HepG2 (cell line): ENCODE measurements around the gene MAPKAPK3. TPM values are rescaled to one million over a fixed set of nuclear protein-coding genes. Genes with fewer than 3 reads are reported as not detected.

Experiments
- CBX5 ChIP-seq: sonication (generic); formaldehyde crosslinking; IDR thresholded peaks from 2 replicates; pipeline ENCODE4 v1.4.0; 2020; ENCODE audit warnings: missing genetic modification reagents, borderline replicate concordance
- CREM ChIP-seq, 2 experiments: sonication (generic) in 1 of 2; formaldehyde crosslinking in 1 of 2; IDR thresholded peaks; 2 replicates each; pipeline versions ENCODE4 v1.4.0 to v1.6.1; 2016 to 2020; ENCODE audit warnings: antibody characterized with exemption in 1 of 2, mild to moderate bottlenecking in 1 of 2, missing genetic modification reagents in 1 of 2
- GPN1 ChIP-seq: sonication (generic); formaldehyde crosslinking; IDR thresholded peaks from 2 replicates; pipeline ENCODE4 v1.5.1; 2020; ENCODE audit warnings: missing genetic modification reagents, borderline replicate concordance
- IRF2 ChIP-seq: IDR thresholded peaks from 2 replicates; pipeline ENCODE4 v1.6.1; 2018; ENCODE audit warnings: missing genetic modification reagents, missing compliant biosample characterization
- KDM2A ChIP-seq: sonication (generic); formaldehyde crosslinking; IDR thresholded peaks from 2 replicates; pipeline ENCODE4 v1.4.0; 2020; ENCODE audit warnings: low read depth, missing genetic modification reagents, borderline replicate concordance
- MTF2 ChIP-seq: sonication (generic); formaldehyde crosslinking; IDR thresholded peaks from 2 replicates; pipeline ENCODE4 v1.5.0; 2020; ENCODE audit warnings: missing genetic modification reagents, borderline replicate concordance
- RFX3 ChIP-seq: IDR thresholded peaks from 2 replicates; pipeline ENCODE4 v1.6.1; 2016; ENCODE audit warnings: missing biosample characterization, missing genetic modification reagents
- TCF7 ChIP-seq: sonication (generic); IDR thresholded peaks from 2 replicates; pipeline ENCODE4 v1.6.1; 2016; ENCODE audit warnings: antibody characterized with exemption, low read depth
- TP53 ChIP-seq: sonication (generic); formaldehyde crosslinking; conservative IDR thresholded peaks from 2 replicates; pipeline ENCODE4 v1.4.0; 2020; ENCODE audit warnings: missing genetic modification reagents
- TSC22D2 ChIP-seq: sonication (generic); formaldehyde crosslinking; IDR thresholded peaks from 2 replicates; pipeline ENCODE4 v1.5.1; 2020; ENCODE audit warnings: missing genetic modification reagents, mild to moderate bottlenecking, borderline replicate concordance
- ZNF207 ChIP-seq: fragments of 450-650 bp; IDR thresholded peaks from 2 replicates; pipeline ENCODE4 v1.6.1; 2016; ENCODE audit warnings: antibody characterized with exemption, borderline replicate concordance
- ZNF225 ChIP-seq: sonication (generic); formaldehyde crosslinking; IDR thresholded peaks from 2 replicates; pipeline ENCODE4 v1.4.0; 2020; ENCODE audit warnings: mild to moderate bottlenecking, missing genetic modification reagents
- ZNF235 ChIP-seq: sonication (generic); formaldehyde crosslinking; IDR thresholded peaks from 2 replicates; pipeline ENCODE4 v1.8.1; 2023; ENCODE audit warnings: mild to moderate bottlenecking, missing genetic modification reagents, borderline replicate concordance
- ZNF296 ChIP-seq: sonication (generic); formaldehyde crosslinking; conservative IDR thresholded peaks from 2 replicates; pipeline ENCODE4 v1.5.0; 2020; ENCODE audit warnings: mild to moderate bottlenecking, missing genetic modification reagents
- ZNF501 ChIP-seq: sonication (generic); formaldehyde crosslinking; IDR thresholded peaks from 2 replicates; pipeline ENCODE4 v1.5.1; 2020; ENCODE audit warnings: mild to moderate bottlenecking, moderate library complexity, missing genetic modification reagents
- ZNF644 ChIP-seq: IDR thresholded peaks from 2 replicates; pipeline ENCODE4 v1.6.1; 2016; ENCODE audit warnings: low read depth
- ZNF746 ChIP-seq: sonication (generic); formaldehyde crosslinking; IDR thresholded peaks from 2 replicates; pipeline ENCODE4 v1.8.0; 2022; ENCODE audit warnings: mild to moderate bottlenecking, missing genetic modification reagents
- ZNF780A ChIP-seq: sonication (generic); formaldehyde crosslinking; IDR thresholded peaks from 2 replicates; pipeline ENCODE4 v1.8.0; 2022; ENCODE audit warnings: mild to moderate bottlenecking, missing genetic modification reagents, moderate library complexity
- polyA plus RNA-seq, 8 experiments: library from polyadenylated mRNA; depleted of rRNA in 3 of 8; stranded (reverse) in 7 of 8; unstranded in 1 of 8; fragments of >200 nt; fragmentation: Illumina TruSeq in 4 of 8; extraction: Trizol in 4 of 8; gene quantifications; 2 replicates each; pipeline versions ENCODE4 v1.2.1 to v1.2.3, GENCODE V29; 2011 to 2016; ENCODE audit warnings: low read depth in 4 of 8, missing spikeins in 1 of 8, mixed read lengths in 1 of 8; ENCODE audit not compliant: insufficient read depth in 1 of 8
- total RNA-seq, 5 experiments: library from RNA; depleted of rRNA; stranded (reverse); fragments of >200 nt; fragmentation: Illumina TruSeq; extraction: Trizol; gene quantifications; 2 replicates each; pipeline ENCODE4 v1.2.3, GENCODE V29; 2016; ENCODE audit warnings: low read depth in 1 of 5
- TF ChIP-seq, protein P1 (sequence below): sonication (generic); formaldehyde crosslinking; IDR thresholded peaks from 2 replicates; pipeline ENCODE4 v1.8.0; 2022; ENCODE audit warnings: missing genetic modification reagents, mild to moderate bottlenecking, inconsistent platforms, borderline replicate concordance
- TF ChIP-seq, protein P2 (sequence below): sonication (generic); formaldehyde crosslinking; conservative IDR thresholded peaks from 2 replicates; pipeline ENCODE4 v1.8.0; 2022; ENCODE audit warnings: low read depth, missing genetic modification reagents
- TF ChIP-seq, protein P3 (sequence below): sonication (generic); formaldehyde crosslinking; IDR thresholded peaks from 2 replicates; pipeline ENCODE4 v1.8.1; 2023; ENCODE audit warnings: mild to moderate bottlenecking, moderate library complexity, missing genetic modification reagents
- TF ChIP-seq, protein P4 (sequence below), 2 experiments: fragments of 450-650 bp in 1 of 2; sonication (generic) in 1 of 2; formaldehyde crosslinking; IDR thresholded peaks; 2 replicates each; pipeline versions ENCODE4 v1.5.0 to v1.8.0; 2020 to 2022; ENCODE audit warnings: mild to moderate bottlenecking in 1 of 2, missing genetic modification reagents in 1 of 2
- TF ChIP-seq, protein P5 (sequence below): sonication (generic); formaldehyde crosslinking; IDR thresholded peaks from 2 replicates; pipeline ENCODE4 v1.8.0; 2022; ENCODE audit warnings: mild to moderate bottlenecking, missing genetic modification reagents, moderate library complexity

Gene MAPKAPK3
- total and polyA plus RNA-seq, 2 of the 13 experiments (the other 11 are each of a cell fraction or from before 2014, with no cell fraction given) = 39.9 to 41.2 TPM

DNA sequence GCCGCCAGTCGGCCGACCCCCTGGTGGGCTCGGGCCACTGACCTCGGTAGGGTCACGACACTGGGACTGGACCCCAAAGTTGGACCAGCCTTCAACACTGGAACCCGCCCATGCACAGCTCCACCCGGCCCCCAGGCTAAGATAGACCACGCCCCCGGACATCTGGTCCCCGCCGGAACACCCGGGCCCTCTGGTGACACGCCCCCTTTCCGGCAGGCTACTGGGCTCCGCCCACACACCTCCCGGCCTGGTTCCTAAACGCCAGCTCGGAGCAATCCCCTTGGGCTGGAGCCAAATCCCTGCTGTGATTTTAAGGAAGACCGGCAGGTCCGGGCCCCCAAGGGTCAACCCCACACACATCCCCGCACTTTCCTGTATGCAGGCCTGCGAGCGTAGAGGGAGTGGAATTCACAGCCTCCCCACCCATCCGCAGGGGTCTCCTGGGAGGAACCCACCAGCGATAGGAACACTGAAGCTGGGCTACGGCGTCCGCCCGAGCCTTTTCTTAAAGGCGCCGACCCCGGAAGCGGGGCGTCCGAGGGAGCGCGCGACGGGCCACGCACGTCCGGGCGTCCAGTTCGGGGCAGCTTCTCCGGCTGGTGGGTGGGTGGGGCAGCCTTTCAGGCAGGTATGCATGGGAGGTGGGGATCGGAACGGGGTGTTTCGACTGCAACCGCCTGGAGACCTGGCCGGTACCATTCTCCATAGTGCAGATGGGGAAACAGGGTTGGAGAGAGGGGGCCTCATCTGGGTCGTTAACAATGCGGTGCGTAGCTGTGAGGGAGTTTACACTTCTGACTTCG is 47.8 kb upstream of the MAPKAPK3 start, which contains the start of gene HEMK1 (continued):
- 0 out of 2 replicates have a peak, but pooled peaks have one; percentile 28 for TF ChIP-seq TP53 (CRISPR knock-in tag)
- TF ChIP-seq CBX5 (CRISPR knock-in tag) = 0 out of 2 replicates have a peak, but pooled peaks have one; percentile 46
- TF ChIP-seq, protein P1, sequence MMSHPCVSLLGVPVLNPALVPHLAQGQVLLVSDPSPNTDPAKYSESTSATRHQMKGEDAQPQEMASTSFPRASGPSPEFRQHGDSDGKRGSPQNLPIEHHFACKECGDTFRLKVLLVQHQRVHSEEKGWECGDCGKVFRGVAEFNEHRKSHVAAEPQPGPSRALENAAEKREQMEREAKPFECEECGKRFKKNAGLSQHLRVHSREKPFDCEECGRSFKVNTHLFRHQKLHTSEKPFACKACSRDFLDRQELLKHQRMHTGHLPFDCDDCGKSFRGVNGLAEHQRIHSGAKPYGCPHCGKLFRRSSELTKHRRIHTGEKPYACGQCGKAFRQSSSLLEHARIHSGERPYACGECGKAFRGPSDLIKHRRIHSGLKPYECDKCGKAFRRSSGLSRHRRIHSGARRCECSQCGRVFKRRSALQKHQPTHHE (CRISPR knock-in tag) = peak; percentile 82; the same call in 1 of the 2 replicates
- TF ChIP-seq ZNF235 (CRISPR knock-in tag) = no peak
- TF ChIP-seq, protein P2, sequence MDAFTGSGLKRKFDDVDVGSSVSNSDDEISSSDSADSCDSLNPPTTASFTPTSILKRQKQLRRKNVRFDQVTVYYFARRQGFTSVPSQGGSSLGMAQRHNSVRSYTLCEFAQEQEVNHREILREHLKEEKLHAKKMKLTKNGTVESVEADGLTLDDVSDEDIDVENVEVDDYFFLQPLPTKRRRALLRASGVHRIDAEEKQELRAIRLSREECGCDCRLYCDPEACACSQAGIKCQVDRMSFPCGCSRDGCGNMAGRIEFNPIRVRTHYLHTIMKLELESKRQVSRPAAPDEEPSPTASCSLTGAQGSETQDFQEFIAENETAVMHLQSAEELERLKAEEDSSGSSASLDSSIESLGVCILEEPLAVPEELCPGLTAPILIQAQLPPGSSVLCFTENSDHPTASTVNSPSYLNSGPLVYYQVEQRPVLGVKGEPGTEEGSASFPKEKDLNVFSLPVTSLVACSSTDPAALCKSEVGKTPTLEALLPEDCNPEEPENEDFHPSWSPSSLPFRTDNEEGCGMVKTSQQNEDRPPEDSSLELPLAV (CRISPR knock-in tag) = no peak
- TF ChIP-seq ZNF746 = no peak; the same call in 1 of the 2 replicates
- TF ChIP-seq ZNF225 (CRISPR knock-in tag) = no peak
- no peak for TF ChIP-seq ZNF644
- TF ChIP-seq, protein P3, sequence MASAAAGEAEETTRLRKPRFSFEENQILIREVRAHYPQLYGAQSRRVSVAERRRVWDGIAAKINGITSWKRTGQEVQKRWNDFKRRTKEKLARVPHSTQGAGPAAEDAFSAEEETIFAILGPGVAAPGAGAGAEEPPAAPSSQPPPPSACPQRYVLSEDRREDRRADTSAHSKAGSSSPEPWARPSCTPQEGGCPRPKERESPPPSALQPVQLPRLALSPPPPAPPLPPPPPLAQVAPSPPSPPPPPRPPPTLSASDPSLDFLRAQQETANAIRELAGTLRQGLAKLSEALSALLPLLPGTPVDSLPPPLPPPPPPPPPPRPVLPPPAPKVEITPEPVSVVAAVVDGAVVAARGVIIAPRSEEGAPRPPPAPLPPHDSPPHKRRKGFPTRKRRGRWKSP (CRISPR knock-in tag) = peak; percentile 74
- peak; percentile 92; the same call in 1 of the 2 replicates for TF ChIP-seq KDM2A (CRISPR knock-in tag)
- TF ChIP-seq ZNF296 (CRISPR knock-in tag) = no peak
- no peak; the same call in 1 of the 2 replicates for TF ChIP-seq ZNF780A (CRISPR knock-in tag)
- peak; percentile 76 for TF ChIP-seq IRF2 (CRISPR knock-in tag)
- TF ChIP-seq GPN1 (CRISPR knock-in tag) = no peak
- no peak for TF ChIP-seq ZNF207
- TF ChIP-seq TCF7 = no peak
- TF ChIP-seq, protein P4, sequence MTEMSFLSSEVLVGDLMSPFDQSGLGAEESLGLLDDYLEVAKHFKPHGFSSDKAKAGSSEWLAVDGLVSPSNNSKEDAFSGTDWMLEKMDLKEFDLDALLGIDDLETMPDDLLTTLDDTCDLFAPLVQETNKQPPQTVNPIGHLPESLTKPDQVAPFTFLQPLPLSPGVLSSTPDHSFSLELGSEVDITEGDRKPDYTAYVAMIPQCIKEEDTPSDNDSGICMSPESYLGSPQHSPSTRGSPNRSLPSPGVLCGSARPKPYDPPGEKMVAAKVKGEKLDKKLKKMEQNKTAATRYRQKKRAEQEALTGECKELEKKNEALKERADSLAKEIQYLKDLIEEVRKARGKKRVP (CRISPR knock-in tag; IDR thresholded peaks at IDR 0.05) = peak in 1 of 2 experiments; percentile 35; a peak in 1 of 4 replicates
- TF ChIP-seq, protein P5, sequence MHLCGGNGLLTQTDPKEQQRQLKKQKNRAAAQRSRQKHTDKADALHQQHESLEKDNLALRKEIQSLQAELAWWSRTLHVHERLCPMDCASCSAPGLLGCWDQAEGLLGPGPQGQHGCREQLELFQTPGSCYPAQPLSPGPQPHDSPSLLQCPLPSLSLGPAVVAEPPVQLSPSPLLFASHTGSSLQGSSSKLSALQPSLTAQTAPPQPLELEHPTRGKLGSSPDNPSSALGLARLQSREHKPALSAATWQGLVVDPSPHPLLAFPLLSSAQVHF (CRISPR knock-in tag) = peak; percentile 38; the same call in 1 of the 2 replicates
- TF ChIP-seq TSC22D2 (CRISPR knock-in tag) = peak; percentile 78
- peak; percentile 87 for TF ChIP-seq CREM (IDR thresholded peaks at IDR 0.05)
- TF ChIP-seq CREM (CRISPR knock-in tag; IDR thresholded peaks at IDR 0.05) = no peak
- TF ChIP-seq RFX3 (CRISPR knock-in tag) = no peak
- TF ChIP-seq MTF2 (CRISPR knock-in tag) = no peak
- peak; percentile 92 for TF ChIP-seq ZNF501 (CRISPR knock-in tag)
